AG04449 (cell line): ENCODE data around the gene CLOCK.
"Not testable (repeated sequence)": the region's sequence is repeated elsewhere in the genome, so short reads cannot be mapped to it uniquely, and the experiment has no call there.

Source experiments
- CTCF ChIA-PET: fragments of 350-600 bp; formaldehyde crosslinking; extraction: SDS; loops from one replicate; lab custom pipeline; 2021; ENCODE audit warnings: antibody characterized with exemption; lab: Yijun Ruan, JAX
- POLR2A ChIA-PET: fragments of 400-600, 350-600 bp; formaldehyde crosslinking; extraction: SDS; loops from one replicate; lab custom pipeline; 2020; ENCODE audit warnings: antibody characterized with exemption, inconsistent platforms; lab: Yijun Ruan, JAX
- DNase-seq: peaks from one replicate; pipeline ENCODE4 v3.0.0-alpha.2; 2010; ENCODE audit warnings: low read depth, low spot score
- H3K4me3 ChIP-seq: 2 replicates; pipeline ENCODE4 v1.5.1; 2011; ENCODE audit warnings: low read depth, mild to moderate bottlenecking, control low read depth, low read length
- CTCF ChIP-seq: IDR thresholded peaks from one replicate; pipeline ENCODE4 v1.5.1; 2011; ENCODE audit warnings: mild to moderate bottlenecking, moderate library complexity, low read length, control low read depth, inconsistent platforms; ENCODE audit not compliant: insufficient read depth; ENCODE audit errors: missing control alignments

CLOCK gene

GRCh38 chr4:55553441-55554201 is 6.9 kb upstream of the CLOCK start:
- no peak overlapping the region for H3K4me3 ChIP-seq
- TF ChIP-seq CTCF = no peak
- POLR2A ChIA-PET = no interaction called here
- CTCF ChIA-PET = interaction anchor here (0.6 to 2.8 kb wide), 14 partner anchors 11 to 912 kb away, joined by 3 to 28 read pairs (median 6); partner anchors contain the start of gene SRD5A3
- no peak for DNase-seq

GRCh38 chr4:55551964-55552363 is 5.3 kb upstream of the CLOCK start:
- CTCF ChIA-PET = interaction anchor here (0.9 to 2.8 kb wide), 7 partner anchors 108 to 581 kb away, joined by 3 to 28 read pairs (median 5); partner anchors contain the start of gene SRD5A3
- H3K4me3 ChIP-seq, POLR2A ChIA-PET, DNase-seq: not testable (repeated sequence)

- ChIA-PET CTCF (interaction anchor here (0.8 to 1.8 kb wide), 9 partner anchors 20 to 589 kb away, joined by 3 to 7 read pairs (median 4); partner anchors contain the start of gene SRD5A3), POLR2A (interaction anchor here (1.4 to 1.6 kb wide), 2 partner anchors 104 to 155 kb away, joined by 5 read pairs; partner anchors contain the start of gene TMEM165)
Measured at GRCh38 chr4:55549888-55550287, 3.2 kb upstream of the CLOCK start.

GRCh38 chr4:55547918-55548317 is 1.2 kb upstream of the CLOCK start:
- DNase-seq = no peak
- POLR2A ChIA-PET = interaction anchor here (3.5 kb wide), 1 partner anchor 102 kb away, joined by 17 read pairs; no protein-coding TSS in a partner anchor
- peak overlapping the region; percentile 77 for H3K4me3 ChIP-seq
- no peak for TF ChIP-seq CTCF
- CTCF ChIA-PET = no interaction called here

More at GRCh38 chr4:55549888-55550287, 3.2 kb upstream of the CLOCK start:
- TF ChIP-seq CTCF = no peak
- DNase-seq = peak; percentile 66
- no peak overlapping the region for H3K4me3 ChIP-seq

GRCh38 chr4:55547466-55547770 is 709 bp upstream of the CLOCK start:
- CTCF ChIA-PET = interaction anchor here (0.9 to 2.3 kb wide), 5 partner anchors 11 to 576 kb away, joined by 3 to 11 read pairs (median 3); no protein-coding TSS in a partner anchor
- H3K4me3 ChIP-seq = peak overlapping the region; percentile 77
- DNase-seq = no peak
- POLR2A ChIA-PET = interaction anchor here (0.9 to 3.5 kb wide), 3 partner anchors 8 to 202 kb away, joined by 4 to 17 read pairs (median 10); partner anchors contain the start of gene SRD5A3
- no peak for TF ChIP-seq CTCF

GRCh38 chr4:55546506-55546755 is 278 bp downstream of the CLOCK start:
- DNase-seq = no peak
- ChIA-PET POLR2A (interaction anchor here (1.6 to 3.5 kb wide), 3 partner anchors 100 to 201 kb away, joined by 8 to 17 read pairs (median 10); partner anchors contain the start of genes SRD5A3 and TMEM165), CTCF (interaction anchor here (0.6 to 2.3 kb wide), 8 partner anchors 10 to 201 kb away, joined by 3 to 11 read pairs (median 4); no protein-coding TSS in a partner anchor)
- H3K4me3 ChIP-seq = peak overlapping the region; percentile 77
- no peak for TF ChIP-seq CTCF
